ENCODE data around the gene TMEM41B.
"Not testable (repeated sequence)": the region's sequence is repeated elsewhere in the genome, so short reads cannot be mapped to it uniquely, and the experiment has no call there.

DNA sequence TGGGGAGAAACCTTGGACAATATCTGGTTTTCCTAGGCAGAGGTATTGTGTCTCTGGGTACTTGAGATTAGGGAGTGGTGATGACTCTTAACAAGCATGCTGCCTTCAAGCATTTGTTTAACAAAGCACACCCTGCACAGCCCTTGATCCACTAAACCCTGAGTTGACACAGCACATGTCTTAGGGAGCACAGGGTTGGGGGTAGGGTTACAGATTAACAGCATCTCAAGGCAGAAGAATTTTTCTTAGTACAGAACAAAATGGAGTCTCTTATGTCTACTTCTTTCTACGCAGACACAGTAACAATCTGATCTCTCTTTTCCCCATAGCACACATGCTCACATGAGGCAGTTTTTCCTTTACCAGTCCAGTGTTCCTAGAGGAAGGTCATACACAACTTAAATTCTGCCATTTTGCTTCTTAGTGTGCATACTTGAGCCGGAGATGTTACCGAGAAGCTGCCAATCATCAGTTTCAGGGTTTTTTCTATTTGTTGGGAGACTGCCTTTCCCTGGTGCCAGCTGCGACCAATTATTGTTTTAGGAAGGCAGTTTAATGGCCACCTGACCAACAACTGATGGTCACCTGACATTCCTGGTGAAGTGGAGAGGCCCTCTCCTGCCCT lies 5.1 kb upstream of the TMEM41B start:
- not testable (repeated sequence) for TF ChIP-seq POLR2AphosphoS5 (IDR thresholded peaks at IDR 0.05; ENCODE audit: low read depth, low read length); POLR2A (IDR thresholded peaks at IDR 0.05; ENCODE audit: control extremely low read depth in 1 of 2, low read depth in 2 of 2, low read length in 2 of 2); CEBPB (IDR thresholded peaks at IDR 0.05; ENCODE audit: low read depth, low read length); KDM5A (IDR thresholded peaks at IDR 0.05; ENCODE audit: low read length); RNF2 (IDR thresholded peaks at IDR 0.05; ENCODE audit: borderline replicate concordance, low read depth, low read length, missing control alignments, poor library complexity, severe bottlenecking); EZH2 (IDR thresholded peaks at IDR 0.05; ENCODE audit: low read depth, low read length, severe bottlenecking); RXRA (IDR thresholded peaks at IDR 0.05; ENCODE audit: insufficient read depth, low read depth, low read length); YY1 (IDR thresholded peaks at IDR 0.05; ENCODE audit: low read depth, low read length); NANOG (IDR thresholded peaks at IDR 0.05; ENCODE audit: insufficient read depth, low read depth, low read length, poor library complexity, severe bottlenecking)
- TF ChIP-seq, protein P1, sequence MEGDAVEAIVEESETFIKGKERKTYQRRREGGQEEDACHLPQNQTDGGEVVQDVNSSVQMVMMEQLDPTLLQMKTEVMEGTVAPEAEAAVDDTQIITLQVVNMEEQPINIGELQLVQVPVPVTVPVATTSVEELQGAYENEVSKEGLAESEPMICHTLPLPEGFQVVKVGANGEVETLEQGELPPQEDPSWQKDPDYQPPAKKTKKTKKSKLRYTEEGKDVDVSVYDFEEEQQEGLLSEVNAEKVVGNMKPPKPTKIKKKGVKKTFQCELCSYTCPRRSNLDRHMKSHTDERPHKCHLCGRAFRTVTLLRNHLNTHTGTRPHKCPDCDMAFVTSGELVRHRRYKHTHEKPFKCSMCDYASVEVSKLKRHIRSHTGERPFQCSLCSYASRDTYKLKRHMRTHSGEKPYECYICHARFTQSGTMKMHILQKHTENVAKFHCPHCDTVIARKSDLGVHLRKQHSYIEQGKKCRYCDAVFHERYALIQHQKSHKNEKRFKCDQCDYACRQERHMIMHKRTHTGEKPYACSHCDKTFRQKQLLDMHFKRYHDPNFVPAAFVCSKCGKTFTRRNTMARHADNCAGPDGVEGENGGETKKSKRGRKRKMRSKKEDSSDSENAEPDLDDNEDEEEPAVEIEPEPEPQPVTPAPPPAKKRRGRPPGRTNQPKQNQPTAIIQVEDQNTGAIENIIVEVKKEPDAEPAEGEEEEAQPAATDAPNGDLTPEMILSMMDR (IDR thresholded peaks at IDR 0.05; ENCODE audit: control extremely low read depth in 1 of 3, insufficient read depth in 1 of 3, low read depth in 1 of 3, low read length in 3 of 3): not testable (repeated sequence)

Measured in H1 (cell line).